ENCODE data around the gene LRRN2. TPM values are rescaled to one million over a fixed set of nuclear protein-coding genes. Genes with fewer than 3 reads are reported as not detected.
A peak's percentile ranks its signal among the peaks of the same experiment; 100 is the strongest.

The LRRN2 gene
- total and polyA plus RNA-seq, 9 of the 15 experiments (the other 6 are each of a cell fraction or from before 2014, with no cell fraction given): 0.05 TPM; not detected in 8

GRCh38 chr1:204630132-204630905, 55.2 kb downstream of the LRRN2 start (continued):
- TF ChIP-seq PML (IDR thresholded peaks at IDR 0.05; ENCODE audit: low read length): no peak
- TF ChIP-seq, protein P1, sequence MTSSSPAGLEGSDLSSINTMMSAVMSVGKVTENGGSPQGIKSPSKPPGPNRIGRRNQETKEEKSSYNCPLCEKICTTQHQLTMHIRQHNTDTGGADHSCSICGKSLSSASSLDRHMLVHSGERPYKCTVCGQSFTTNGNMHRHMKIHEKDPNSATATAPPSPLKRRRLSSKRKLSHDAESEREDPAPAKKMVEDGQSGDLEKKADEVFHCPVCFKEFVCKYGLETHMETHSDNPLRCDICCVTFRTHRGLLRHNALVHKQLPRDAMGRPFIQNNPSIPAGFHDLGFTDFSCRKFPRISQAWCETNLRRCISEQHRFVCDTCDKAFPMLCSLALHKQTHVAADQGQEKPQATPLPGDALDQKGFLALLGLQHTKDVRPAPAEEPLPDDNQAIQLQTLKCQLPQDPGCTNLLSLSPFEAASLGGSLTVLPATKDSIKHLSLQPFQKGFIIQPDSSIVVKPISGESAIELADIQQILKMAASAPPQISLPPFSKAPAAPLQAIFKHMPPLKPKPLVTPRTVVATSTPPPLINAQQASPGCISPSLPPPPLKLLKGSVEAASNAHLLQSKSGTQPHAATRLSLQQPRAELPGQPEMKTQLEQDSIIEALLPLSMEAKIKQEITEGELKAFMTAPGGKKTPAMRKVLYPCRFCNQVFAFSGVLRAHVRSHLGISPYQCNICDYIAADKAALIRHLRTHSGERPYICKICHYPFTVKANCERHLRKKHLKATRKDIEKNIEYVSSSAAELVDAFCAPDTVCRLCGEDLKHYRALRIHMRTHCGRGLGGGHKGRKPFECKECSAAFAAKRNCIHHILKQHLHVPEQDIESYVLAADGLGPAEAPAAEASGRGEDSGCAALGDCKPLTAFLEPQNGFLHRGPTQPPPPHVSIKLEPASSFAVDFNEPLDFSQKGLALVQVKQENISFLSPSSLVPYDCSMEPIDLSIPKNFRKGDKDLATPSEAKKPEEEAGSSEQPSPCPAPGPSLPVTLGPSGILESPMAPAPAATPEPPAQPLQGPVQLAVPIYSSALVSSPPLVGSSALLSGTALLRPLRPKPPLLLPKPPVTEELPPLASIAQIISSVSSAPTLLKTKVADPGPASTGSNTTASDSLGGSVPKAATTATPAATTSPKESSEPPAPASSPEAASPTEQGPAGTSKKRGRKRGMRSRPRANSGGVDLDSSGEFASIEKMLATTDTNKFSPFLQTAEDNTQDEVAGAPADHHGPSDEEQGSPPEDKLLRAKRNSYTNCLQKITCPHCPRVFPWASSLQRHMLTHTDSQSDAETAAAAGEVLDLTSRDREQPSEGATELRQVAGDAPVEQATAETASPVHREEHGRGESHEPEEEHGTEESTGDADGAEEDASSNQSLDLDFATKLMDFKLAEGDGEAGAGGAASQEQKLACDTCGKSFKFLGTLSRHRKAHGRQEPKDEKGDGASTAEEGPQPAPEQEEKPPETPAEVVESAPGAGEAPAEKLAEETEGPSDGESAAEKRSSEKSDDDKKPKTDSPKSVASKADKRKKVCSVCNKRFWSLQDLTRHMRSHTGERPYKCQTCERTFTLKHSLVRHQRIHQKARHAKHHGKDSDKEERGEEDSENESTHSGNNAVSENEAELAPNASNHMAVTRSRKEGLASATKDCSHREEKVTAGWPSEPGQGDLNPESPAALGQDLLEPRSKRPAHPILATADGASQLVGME (CRISPR knock-in tag; IDR thresholded peaks at IDR 0.05): peak; percentile 94
- peak; percentile 93 for TF ChIP-seq SOX6 (IDR thresholded peaks at IDR 0.05)
- TF ChIP-seq ZNF408 (CRISPR knock-in tag; IDR thresholded peaks at IDR 0.05; ENCODE audit: low read depth): no peak
- no peak for TF ChIP-seq HCFC1 (IDR thresholded peaks at IDR 0.05; ENCODE audit: low read depth, low read length)
- no peak for TF ChIP-seq HMG20B (CRISPR knock-in tag; IDR thresholded peaks at IDR 0.05)
- TF ChIP-seq BRCA1 (IDR thresholded peaks at IDR 0.05): no peak
- TF ChIP-seq BRCA1 (CRISPR knock-in tag; IDR thresholded peaks at IDR 0.05): no peak
- TF ChIP-seq ZNF174 (CRISPR knock-in tag; IDR thresholded peaks at IDR 0.05): no peak
- TF ChIP-seq NFIX (CRISPR knock-in tag; IDR thresholded peaks at IDR 0.05; ENCODE audit: low read depth): no peak
- no peak for TF ChIP-seq ZNF347 (CRISPR knock-in tag; IDR thresholded peaks at IDR 0.05; ENCODE audit: low read depth)
- TF ChIP-seq ZNF212 (CRISPR knock-in tag; IDR thresholded peaks at IDR 0.05): no peak
- TF ChIP-seq ELF2 (CRISPR knock-in tag; IDR thresholded peaks at IDR 0.05): no peak
- TF ChIP-seq, protein P2, sequence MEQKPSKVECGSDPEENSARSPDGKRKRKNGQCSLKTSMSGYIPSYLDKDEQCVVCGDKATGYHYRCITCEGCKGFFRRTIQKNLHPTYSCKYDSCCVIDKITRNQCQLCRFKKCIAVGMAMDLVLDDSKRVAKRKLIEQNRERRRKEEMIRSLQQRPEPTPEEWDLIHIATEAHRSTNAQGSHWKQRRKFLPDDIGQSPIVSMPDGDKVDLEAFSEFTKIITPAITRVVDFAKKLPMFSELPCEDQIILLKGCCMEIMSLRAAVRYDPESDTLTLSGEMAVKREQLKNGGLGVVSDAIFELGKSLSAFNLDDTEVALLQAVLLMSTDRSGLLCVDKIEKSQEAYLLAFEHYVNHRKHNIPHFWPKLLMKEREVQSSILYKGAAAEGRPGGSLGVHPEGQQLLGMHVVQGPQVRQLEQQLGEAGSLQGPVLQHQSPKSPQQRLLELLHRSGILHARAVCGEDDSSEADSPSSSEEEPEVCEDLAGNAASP (IDR thresholded peaks at IDR 0.05): no peak
- no peak for TF ChIP-seq ZSCAN32 (CRISPR knock-in tag; IDR thresholded peaks at IDR 0.05)
- TF ChIP-seq TBP (optimal IDR thresholded peaks at IDR 0.05; ENCODE audit: low read depth, low read length): no peak
- TF ChIP-seq ZNF184 (CRISPR knock-in tag; IDR thresholded peaks at IDR 0.05): no peak
- no peak for TF ChIP-seq CHCHD3 (CRISPR knock-in tag; IDR thresholded peaks at IDR 0.05)
- no peak for TF ChIP-seq ZKSCAN3 (CRISPR knock-in tag; IDR thresholded peaks at IDR 0.05)
- TF ChIP-seq TAF1 (IDR thresholded peaks at IDR 0.05; ENCODE audit: control insufficient read depth, extremely low read depth, insufficient read depth, low read length, severe bottlenecking): no peak
- no peak for TF ChIP-seq POLR2H (tag; IDR thresholded peaks at IDR 0.05; ENCODE audit: low read depth)
- no peak for TF ChIP-seq POLR2G (IDR thresholded peaks at IDR 0.05; ENCODE audit: low read depth, low read length)
- TF ChIP-seq E2F3 (CRISPR knock-in tag; IDR thresholded peaks at IDR 0.05): no peak
- TF ChIP-seq EZH2 (IDR thresholded peaks at IDR 0.05; ENCODE audit: borderline replicate concordance, low read depth, low read length): no peak
- TF ChIP-seq SRSF3 (IDR thresholded peaks at IDR 0.05; ENCODE audit: insufficient read depth, low read length): no peak

Data from K562 (cell line).